GM23338 (cell line): ENCODE measurements around the gene ADM2. TPM values are rescaled to one million over a fixed set of nuclear protein-coding genes. Genes with fewer than 3 reads are reported as not detected.
A peak's percentile ranks its signal among the peaks of the same experiment; 100 is the strongest.

Experiments used
- ATAC-seq: fragments of 200-7000 bp; cut with Tn5 transposase; 3 replicates; pipeline ENCODE4 v1.9.1; 2020
- DNase-seq: peaks from one replicate; pipeline ENCODE4 v3.0.0-alpha.2; 2015; ENCODE audit warnings: low spot score
- H2AFZ ChIP-seq: fragments of 200-600 bp; sonication (generic); 2 replicates; pipeline ENCODE4 v1.8.0; 2016; ENCODE audit warnings: antibody characterized with exemption, mild to moderate bottlenecking, moderate library complexity
- H3F3A ChIP-seq: fragments of 200-600 bp; sonication (generic); replicated peaks from 2 replicates; pipeline ENCODE4 v1.8.0; 2017; ENCODE audit warnings: antibody characterized with exemption, mixed run types, low read depth
- H3K27ac ChIP-seq: fragments of 200-600 bp; sonication (generic); 2 replicates; pipeline ENCODE4 v1.6.1; 2016; ENCODE audit warnings: low read depth
- H3K27me3 ChIP-seq: fragments of 200-600 bp; sonication (generic); 2 replicates; pipeline ENCODE4 v1.8.0; 2016; ENCODE audit warnings: mild to moderate bottlenecking, mixed run types, moderate library complexity; ENCODE audit not compliant: insufficient read depth
- H3K36me3 ChIP-seq: fragments of 200-600 bp; sonication (generic); 2 replicates; pipeline ENCODE4 v1.8.0; 2016; ENCODE audit warnings: mild to moderate bottlenecking; ENCODE audit not compliant: insufficient read depth
- H3K4me1 ChIP-seq: fragments of 200-600 bp; sonication (generic); 2 replicates; pipeline ENCODE4 v1.8.0; 2016; ENCODE audit warnings: mild to moderate bottlenecking, moderate library complexity; ENCODE audit not compliant: insufficient read depth
- H3K4me2 ChIP-seq: fragments of 200-600 bp; sonication (generic); 2 replicates; pipeline ENCODE4 v1.7.1; 2017; ENCODE audit warnings: mixed run types
- H3K4me3 ChIP-seq: fragments of 200-600 bp; sonication (generic); 2 replicates; pipeline ENCODE4 v1.6.1; 2016; ENCODE audit warnings: mixed run types
- H3K79me2 ChIP-seq: fragments of 200-600 bp; sonication (generic); replicated peaks from 2 replicates; pipeline ENCODE4 v1.8.0; 2017; ENCODE audit warnings: mild to moderate bottlenecking; ENCODE audit not compliant: insufficient read depth
- H3K9me2 ChIP-seq: fragments of 200-600 bp; sonication (generic); 2 replicates; pipeline ENCODE4 v1.8.0; 2017; ENCODE audit not compliant: insufficient read depth
- H4K20me1 ChIP-seq: fragments of 200-600 bp; sonication (generic); replicated peaks from 2 replicates; pipeline ENCODE4 v1.8.0; 2017; ENCODE audit warnings: mild to moderate bottlenecking; ENCODE audit not compliant: insufficient read depth
- H3K27ac Mint-ChIP-seq: 2 replicates; pipeline ENCODE4 v1.8.0; 2020; ENCODE audit warnings: inconsistent platforms, mild to moderate bottlenecking, moderate library complexity, mixed read lengths
- H3K27me3 Mint-ChIP-seq: 3 replicates; pipeline ENCODE4 v1.8.0; 2022; ENCODE audit warnings: low read depth, mild to moderate bottlenecking, moderate library complexity, mixed read lengths, inconsistent platforms; ENCODE audit not compliant: insufficient read depth, poor library complexity
- H3K36me3 Mint-ChIP-seq: 3 replicates; pipeline ENCODE4 v1.8.0; 2021; ENCODE audit warnings: low read depth, mild to moderate bottlenecking, inconsistent platforms, moderate library complexity, mixed read lengths
- H3K4me1 Mint-ChIP-seq: 3 replicates; pipeline ENCODE4 v1.8.0; 2020; ENCODE audit warnings: mild to moderate bottlenecking, inconsistent platforms, mixed read lengths
- H3K4me3 Mint-ChIP-seq: 3 replicates; pipeline ENCODE4 v1.8.0; 2021; ENCODE audit warnings: moderate library complexity, mild to moderate bottlenecking, inconsistent platforms, mixed read lengths
- H3K9me3 Mint-ChIP-seq: 3 replicates; pipeline ENCODE4 v1.8.0; 2020; ENCODE audit warnings: moderate library complexity, mild to moderate bottlenecking, inconsistent platforms, mixed read lengths
- CREB1 ChIP-seq: fragments of 250-450 bp; sonication (Bioruptor Pico); IDR thresholded peaks from 2 replicates; pipeline ENCODE4 v1.5.0; 2020; ENCODE audit warnings: low read depth, mild to moderate bottlenecking, moderate library complexity
- EZH2phosphoT487 ChIP-seq: fragments of 200-600 bp; sonication (generic); IDR thresholded peaks from one replicate; pipeline ENCODE4 v1.8.1; 2018; ENCODE audit warnings: antibody characterized with exemption; ENCODE audit not compliant: unreplicated experiment
- JUNB ChIP-seq: IDR thresholded peaks from one replicate; pipeline ENCODE4 v1.6.1; 2016; ENCODE audit warnings: antibody characterized with exemption; ENCODE audit not compliant: unreplicated experiment
- ZNF114 ChIP-seq: fragments of 250-450 bp; sonication (Bioruptor Pico); IDR thresholded peaks from 2 replicates; pipeline ENCODE4 v1.5.0; 2020; ENCODE audit warnings: mild to moderate bottlenecking, moderate library complexity
- ZNF331 ChIP-seq: fragments of 250-450 bp; sonication (Bioruptor Pico); IDR thresholded peaks from 2 replicates; pipeline ENCODE4 v1.5.0; 2020; ENCODE audit warnings: low read depth, mild to moderate bottlenecking, moderate library complexity
- polyA plus RNA-seq: library from polyadenylated mRNA; unstranded; fragments of >200 nt; fragmentation: Nextera tagmentation; extraction: Ambion mirVana; gene quantifications from 2 replicates; pipeline ENCODE4 v1.2.1, GENCODE V29; 2016
- total RNA-seq: library from RNA; depleted of rRNA; stranded (reverse); fragments of >200 nt; shearing (Covaris generic); gene quantifications from 2 replicates; pipeline ENCODE4 v1.2.3, GENCODE V29; 2014
- TF ChIP-seq, protein P1 (sequence below): fragments of 250-450 bp; sonication (Bioruptor Pico); IDR thresholded peaks from 2 replicates; pipeline ENCODE4 v1.5.0; 2020; ENCODE audit warnings: mild to moderate bottlenecking, moderate library complexity

The ADM2 gene
- total and polyA plus RNA-seq, 2 experiments from 2014 or later: 3.3 to 7.1 TPM

DNA sequence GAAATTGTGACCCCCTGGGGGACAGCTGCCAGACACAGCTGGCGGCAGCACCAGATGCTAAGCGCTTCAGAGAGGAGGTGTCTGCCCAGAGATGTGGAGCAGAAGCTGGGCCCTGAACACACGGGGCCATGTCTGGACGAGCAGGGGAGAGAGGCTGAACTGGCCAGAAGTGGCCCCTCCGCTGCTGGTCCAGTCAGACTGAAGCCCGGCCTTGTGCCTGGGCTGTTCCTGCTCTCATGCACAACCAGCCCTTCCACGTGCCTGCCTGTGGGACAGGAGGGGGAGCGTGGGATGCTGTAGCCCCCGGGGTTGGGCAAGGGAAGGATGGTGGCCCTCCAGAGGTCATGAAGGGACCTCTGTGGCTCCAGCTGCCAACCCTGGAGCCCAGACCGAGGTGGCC lies 1.8 kb downstream of the ADM2 start:
- Mint-ChIP-seq H3K27ac (no peak overlapping the region), H3K9me3 (no peaks in the 10 kb centered on the region; the same call in 2 of the 3 replicates), H3K4me1 (peaks cover 3% of the 10 kb centered on the region; the same call in 1 of the 3 replicates), H3K4me3 (0 out of 3 replicates have a peak overlapping the region, but pooled peaks have one; percentile 14), H3K36me3 (0 out of 3 replicates have a peak, but pooled peaks cover 3% of the 10 kb centered on the region), H3K27me3 (peaks cover 30% of the 10 kb centered on the region)
- no peak overlapping the region for H3K4me2 ChIP-seq
- no peaks in the 10 kb centered on the region for H3F3A ChIP-seq
- H2AFZ ChIP-seq: no peak overlapping the region
- H3K79me2 ChIP-seq: no peaks in the 10 kb centered on the region
- no peaks in the 10 kb centered on the region for H4K20me1 ChIP-seq
- H3K4me3 ChIP-seq: no peak overlapping the region
- ATAC-seq (no peak), DNase-seq (no peak)
- H3K36me3 ChIP-seq: no peaks in the 10 kb centered on the region
- no peaks in the 10 kb centered on the region for H3K9me2 ChIP-seq
- no peak overlapping the region for H3K27ac ChIP-seq
- TF ChIP-seq CREB1 (CRISPR knock-in tag) (no peak), JUNB (no peak), EZH2phosphoT487 (no peak), ZNF331 (CRISPR knock-in tag) (no peak), ZNF114 (no peak)
- no peaks in the 10 kb centered on the region for H3K4me1 ChIP-seq
- H3K27me3 ChIP-seq: peaks cover 23% of the 10 kb centered on the region

DNA sequence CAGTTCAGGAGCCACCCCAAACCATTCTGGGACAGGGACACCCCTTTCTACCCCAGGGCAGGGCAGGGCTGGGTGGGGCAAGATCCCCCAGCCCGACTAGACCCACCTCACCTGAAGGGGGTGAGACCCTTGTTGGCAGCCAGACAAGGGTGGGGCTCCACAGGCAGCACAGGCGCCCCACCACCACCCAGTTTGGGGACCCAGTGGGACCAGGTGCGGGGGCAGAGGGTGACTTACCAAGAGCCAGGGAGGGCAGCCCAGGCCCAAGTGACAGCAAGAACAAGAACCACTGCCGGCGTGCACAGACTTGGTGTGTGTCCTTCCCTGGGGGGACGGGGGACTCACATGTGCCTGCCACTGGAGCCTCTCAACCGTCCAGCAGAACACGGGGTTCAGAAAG lies 2.2 kb downstream of the ADM2 start:
- Mint-ChIP-seq H3K4me1 (peaks cover 3% of the 10 kb centered on the region; the same call in 1 of the 3 replicates), H3K9me3 (no peaks in the 10 kb centered on the region; the same call in 2 of the 3 replicates), H3K27ac (no peak overlapping the region), H3K36me3 (0 out of 3 replicates have a peak, but pooled peaks cover 3% of the 10 kb centered on the region), H3K4me3 (no peak overlapping the region), H3K27me3 (peaks cover 25% of the 10 kb centered on the region)
- no peak for DNase-seq
- Histone ChIP-seq H3K9me2 (no peaks in the 10 kb centered on the region), H3K4me2 (no peak overlapping the region), H3K4me1 (no peaks in the 10 kb centered on the region), H3K36me3 (no peaks in the 10 kb centered on the region), H3K79me2 (no peaks in the 10 kb centered on the region), H3F3A (no peaks in the 10 kb centered on the region), H4K20me1 (no peaks in the 10 kb centered on the region), H2AFZ (no peak overlapping the region), H3K27ac (no peak overlapping the region), H3K27me3 (peaks cover 23% of the 10 kb centered on the region), H3K4me3 (no peak overlapping the region)
- TF ChIP-seq CREB1 (CRISPR knock-in tag): no peak
- TF ChIP-seq, protein P1, sequence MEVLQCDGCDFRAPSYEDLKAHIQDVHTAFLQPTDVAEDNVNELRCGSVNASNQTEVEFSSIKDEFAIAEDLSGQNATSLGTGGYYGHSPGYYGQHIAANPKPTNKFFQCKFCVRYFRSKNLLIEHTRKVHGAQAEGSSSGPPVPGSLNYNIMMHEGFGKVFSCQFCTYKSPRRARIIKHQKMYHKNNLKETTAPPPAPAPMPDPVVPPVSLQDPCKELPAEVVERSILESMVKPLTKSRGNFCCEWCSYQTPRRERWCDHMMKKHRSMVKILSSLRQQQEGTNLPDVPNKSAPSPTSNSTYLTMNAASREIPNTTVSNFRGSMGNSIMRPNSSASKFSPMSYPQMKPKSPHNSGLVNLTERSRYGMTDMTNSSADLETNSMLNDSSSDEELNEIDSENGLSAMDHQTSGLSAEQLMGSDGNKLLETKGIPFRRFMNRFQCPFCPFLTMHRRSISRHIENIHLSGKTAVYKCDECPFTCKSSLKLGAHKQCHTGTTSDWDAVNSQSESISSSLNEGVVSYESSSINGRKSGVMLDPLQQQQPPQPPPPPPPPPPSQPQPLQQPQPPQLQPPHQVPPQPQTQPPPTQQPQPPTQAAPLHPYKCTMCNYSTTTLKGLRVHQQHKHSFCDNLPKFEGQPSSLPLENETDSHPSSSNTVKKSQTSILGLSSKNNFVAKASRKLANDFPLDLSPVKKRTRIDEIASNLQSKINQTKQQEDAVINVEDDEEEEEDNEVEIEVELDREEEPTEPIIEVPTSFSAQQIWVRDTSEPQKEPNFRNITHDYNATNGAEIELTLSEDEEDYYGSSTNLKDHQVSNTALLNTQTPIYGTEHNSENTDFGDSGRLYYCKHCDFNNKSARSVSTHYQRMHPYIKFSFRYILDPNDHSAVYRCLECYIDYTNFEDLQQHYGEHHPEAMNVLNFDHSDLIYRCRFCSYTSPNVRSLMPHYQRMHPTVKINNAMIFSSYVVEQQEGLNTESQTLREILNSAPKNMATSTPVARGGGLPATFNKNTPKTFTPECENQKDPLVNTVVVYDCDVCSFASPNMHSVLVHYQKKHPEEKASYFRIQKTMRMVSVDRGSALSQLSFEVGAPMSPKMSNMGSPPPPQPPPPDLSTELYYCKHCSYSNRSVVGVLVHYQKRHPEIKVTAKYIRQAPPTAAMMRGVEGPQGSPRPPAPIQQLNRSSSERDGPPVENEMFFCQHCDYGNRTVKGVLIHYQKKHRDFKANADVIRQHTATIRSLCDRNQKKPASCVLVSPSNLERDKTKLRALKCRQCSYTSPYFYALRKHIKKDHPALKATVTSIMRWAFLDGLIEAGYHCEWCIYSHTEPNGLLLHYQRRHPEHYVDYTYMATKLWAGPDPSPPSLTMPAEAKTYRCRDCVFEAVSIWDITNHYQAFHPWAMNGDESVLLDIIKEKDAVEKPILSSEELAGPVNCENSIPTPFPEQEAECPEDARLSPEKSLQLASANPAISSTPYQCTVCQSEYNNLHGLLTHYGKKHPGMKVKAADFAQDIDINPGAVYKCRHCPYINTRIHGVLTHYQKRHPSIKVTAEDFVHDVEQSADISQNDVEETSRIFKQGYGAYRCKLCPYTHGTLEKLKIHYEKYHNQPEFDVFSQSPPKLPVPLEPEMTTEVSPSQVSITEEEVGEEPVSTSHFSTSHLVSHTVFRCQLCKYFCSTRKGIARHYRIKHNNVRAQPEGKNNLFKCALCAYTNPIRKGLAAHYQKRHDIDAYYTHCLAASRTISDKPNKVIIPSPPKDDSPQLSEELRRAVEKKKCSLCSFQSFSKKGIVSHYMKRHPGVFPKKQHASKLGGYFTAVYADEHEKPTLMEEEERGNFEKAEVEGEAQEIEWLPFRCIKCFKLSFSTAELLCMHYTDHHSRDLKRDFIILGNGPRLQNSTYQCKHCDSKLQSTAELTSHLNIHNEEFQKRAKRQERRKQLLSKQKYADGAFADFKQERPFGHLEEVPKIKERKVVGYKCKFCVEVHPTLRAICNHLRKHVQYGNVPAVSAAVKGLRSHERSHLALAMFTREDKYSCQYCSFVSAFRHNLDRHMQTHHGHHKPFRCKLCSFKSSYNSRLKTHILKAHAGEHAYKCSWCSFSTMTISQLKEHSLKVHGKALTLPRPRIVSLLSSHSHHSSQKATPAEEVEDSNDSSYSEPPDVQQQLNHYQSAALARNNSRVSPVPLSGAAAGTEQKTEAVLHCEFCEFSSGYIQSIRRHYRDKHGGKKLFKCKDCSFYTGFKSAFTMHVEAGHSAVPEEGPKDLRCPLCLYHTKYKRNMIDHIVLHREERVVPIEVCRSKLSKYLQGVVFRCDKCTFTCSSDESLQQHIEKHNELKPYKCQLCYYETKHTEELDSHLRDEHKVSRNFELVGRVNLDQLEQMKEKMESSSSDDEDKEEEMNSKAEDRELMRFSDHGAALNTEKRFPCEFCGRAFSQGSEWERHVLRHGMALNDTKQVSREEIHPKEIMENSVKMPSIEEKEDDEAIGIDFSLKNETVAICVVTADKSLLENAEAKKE (CRISPR knock-in tag): no peak
- ATAC-seq: no peak
